Putamen (tissue), 1 donor: ENCODE data around the gene NALCN.
A peak's percentile ranks its signal among the peaks of the same experiment; 100 is the strongest.

Experiments used
- DNase-seq: peaks from one replicate; pipeline ENCODE4 v3.0.0-alpha.2; 2016; ENCODE audit warnings: low spot score

NALCN gene

GRCh38 chr13:101416181-101417042 lies at the start of gene NALCN:
TSS of gene NALCN (minus strand) at chr13:101416508. CDS start at chr13:101399126, 17,382 bp downstream.
- DNase-seq: peak; percentile 41

DNA sequence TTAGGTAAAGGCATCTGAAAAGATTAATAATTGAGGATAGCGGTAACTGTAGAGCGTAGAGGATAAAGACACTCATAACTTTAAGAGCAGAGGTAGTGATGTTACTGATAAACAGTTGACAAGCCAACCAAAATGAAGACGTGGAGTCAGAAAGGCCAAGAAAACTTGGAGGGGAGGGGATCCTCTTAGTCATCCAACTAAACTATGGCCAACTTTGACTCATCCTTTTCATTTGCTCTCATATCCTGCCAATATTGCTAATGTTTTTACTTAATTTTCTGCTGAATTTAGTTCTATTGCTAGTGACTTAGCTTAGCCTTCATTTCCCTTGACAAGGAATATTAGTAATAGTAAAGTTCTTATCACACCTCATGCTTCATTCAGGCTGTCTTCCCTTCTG lies 49.6 kb upstream of the NALCN start:
- no peak for DNase-seq

DNA sequence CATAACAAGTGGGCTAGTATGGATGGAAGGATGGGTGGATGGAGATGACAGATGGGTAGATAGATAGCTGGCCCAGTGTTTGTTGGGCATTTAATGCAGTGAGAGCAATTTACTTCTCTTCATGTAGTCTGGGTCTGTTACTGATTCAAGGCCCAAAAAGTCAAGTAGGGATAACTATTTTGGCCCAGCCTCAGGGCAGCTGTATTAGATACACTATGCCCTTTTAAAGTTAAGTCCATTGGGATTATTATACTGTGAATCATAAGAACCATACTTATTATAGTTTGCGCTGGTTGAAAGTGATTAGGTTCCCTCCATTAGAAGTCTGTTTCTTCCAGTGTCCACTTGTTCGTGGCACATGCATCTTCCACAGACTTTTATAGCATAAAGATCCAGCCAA lies 40.9 kb upstream of the NALCN start:
- no peak for DNase-seq

GRCh38 chr13:101455863-101456262 lies 39.6 kb upstream of the NALCN start:
- DNase-seq: no peak

DNA sequence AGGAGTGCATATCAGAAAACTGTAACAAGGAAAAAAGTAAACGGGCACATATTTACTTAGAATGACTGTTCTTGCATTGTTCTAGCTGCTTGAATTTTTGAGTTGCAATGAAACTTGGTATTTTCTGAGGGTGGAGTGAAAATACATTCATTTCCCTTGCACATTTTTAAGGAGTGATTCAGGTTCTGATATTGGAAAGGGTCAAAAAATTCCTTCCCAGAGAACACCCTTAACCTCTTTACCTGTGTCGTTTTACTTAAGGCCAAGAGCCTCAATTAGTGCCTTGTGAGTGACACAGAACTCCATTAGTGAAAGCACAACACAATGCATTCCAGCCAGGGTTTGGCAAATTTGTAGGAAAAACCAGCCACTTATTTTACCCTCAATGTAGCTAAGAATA lies 38.5 kb upstream of the NALCN start:
- no peak for DNase-seq

DNA sequence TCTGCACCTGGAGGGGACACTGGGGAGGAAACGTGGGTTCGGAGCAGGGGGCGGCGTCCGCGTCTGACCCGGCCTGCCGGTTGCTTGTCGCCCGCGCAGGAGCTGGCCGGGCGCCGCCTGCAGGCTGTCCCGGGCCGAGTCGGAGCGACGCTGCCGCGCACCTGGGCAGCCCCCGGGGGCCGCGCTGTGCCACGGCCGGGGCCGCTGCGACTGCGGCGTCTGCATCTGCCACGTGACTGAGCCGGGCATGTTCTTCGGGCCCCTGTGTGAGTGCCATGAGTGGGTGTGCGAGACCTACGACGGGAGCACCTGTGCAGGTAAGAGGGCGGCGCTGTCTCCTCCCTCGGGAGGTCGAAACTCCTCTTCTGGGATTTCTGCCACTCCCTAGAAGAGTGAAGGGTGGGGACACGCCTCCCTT lies 37.5 kb upstream of the NALCN start:
- DNase-seq: no peak

- DNase-seq: no peak
Observed at GRCh38 chr13:101452519-101453485, 36.5 kb upstream of the NALCN start, which contains the start of gene ITGBL1. TSS of gene ITGBL1 (plus strand) at chr13:101452675. CDS start at chr13:101452834, 159 bp downstream.

DNA sequence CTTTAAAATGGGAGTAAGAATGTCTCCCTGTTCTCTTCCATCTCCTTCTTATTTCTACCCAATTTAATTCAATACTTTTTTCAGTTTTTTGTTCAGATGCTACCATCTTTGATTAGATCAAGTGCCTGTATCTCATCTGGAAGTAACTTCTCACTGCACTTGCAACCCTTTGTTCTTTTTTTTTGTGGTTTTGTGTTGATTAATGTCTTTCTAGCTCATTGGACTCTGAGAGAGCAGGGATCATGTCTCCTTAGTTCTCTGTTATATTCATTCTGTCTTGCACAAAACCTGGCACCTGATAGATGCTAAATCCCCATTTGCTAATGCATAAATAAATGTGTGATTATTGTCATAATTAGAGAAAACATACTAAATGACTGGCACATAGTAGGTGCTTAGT lies 35.3 kb upstream of the NALCN start:
- DNase-seq: no peak

- DNase-seq: no peak
Observed at GRCh38 chr13:101450749-101451130, 34.4 kb upstream of the NALCN start.

GRCh38 chr13:101449790-101450748 lies 33.8 kb upstream of the NALCN start:
- peak; percentile 64 for DNase-seq

- no peak for DNase-seq
Observed at GRCh38 chr13:101447852-101448251, 31.5 kb upstream of the NALCN start.

DNA sequence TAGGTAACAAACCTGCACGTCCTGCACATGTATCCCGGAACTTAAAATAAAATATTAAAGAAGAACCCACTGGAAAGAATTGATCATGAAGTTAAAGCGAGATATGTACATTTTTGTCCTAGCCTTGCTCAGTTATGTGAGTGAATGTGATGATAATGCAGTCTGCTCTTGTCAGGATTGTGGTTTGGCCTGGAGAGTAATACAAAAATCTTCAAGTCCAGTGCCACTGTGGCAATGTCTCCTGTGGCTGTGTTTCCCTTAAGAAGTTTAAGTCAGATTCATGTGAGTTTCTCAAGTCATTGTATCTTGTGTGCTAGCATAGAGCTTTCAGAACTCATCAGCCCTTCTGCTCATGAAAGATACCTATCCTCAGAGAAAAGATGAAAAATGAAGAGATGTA lies 18.2 kb upstream of the NALCN start:
- no peak for DNase-seq

- no peak for DNase-seq
Observed at GRCh38 chr13:101433895-101434294, 17.6 kb upstream of the NALCN start.

DNA sequence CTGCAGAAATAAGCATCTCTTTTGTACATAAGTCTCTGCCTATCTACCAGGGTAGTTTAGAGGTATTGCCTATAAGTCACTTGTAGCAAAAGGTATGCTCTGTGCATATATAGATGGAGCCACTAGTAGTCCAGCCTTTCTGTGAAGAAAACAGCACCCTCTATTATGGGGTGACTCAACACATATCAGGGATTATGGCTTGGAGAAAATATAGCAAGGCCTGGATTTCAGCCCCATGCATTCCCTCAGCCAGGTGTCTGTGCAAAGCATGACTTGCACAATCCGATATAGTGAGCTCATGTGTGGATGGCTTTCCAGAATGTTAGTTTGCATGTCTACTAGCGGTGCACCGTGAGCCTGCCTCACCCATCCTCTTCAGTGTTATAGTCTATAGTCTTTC lies 13.4 kb upstream of the NALCN start:
- no peak for DNase-seq

DNA sequence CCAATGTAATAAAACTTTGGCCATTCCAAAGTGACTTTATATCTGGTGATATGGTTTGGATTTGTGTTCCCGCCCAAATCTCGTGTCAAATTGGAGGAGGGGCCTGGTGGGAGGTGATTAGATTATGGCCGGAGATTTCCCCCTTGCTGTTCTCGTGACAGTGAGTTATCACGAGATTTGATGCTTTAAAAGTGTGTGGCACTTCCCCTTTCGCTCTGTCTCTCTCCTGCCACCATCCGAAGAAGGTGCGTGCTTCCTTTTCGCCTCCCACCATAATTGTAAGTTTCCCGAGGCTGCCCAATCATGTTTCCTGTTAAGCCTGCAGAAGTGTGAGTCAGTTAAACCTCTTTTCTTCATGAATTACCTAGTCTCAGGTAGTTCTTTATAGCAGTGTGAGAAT lies 9.3 kb upstream of the NALCN start:
- no peak for DNase-seq

DNA sequence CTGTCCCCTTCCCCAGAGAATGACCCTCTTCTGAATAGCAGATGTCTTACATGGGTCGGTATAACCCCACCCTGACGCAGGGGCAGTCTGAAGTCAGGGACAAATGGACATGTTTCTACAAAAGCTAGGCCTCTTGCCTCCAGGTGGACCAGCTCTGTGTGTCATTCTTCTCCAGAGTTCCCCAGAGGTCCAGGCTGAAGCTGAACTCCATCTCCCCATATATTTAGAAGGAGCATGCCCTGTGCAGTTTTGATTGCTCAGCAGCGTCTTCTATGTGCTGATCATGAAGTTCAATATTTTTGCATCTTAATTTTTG lies 8.8 kb upstream of the NALCN start:
- DNase-seq: no peak

GRCh38 chr13:101424381-101425155 lies 8.3 kb upstream of the NALCN start:
- DNase-seq: peak; percentile 89

GRCh38 chr13:101423872-101424271 lies 7.6 kb upstream of the NALCN start:
- DNase-seq: peak; percentile 51

- no peak for DNase-seq
Observed at GRCh38 chr13:101417501-101417900, 1.2 kb upstream of the NALCN start.

- DNase-seq: no peak
Observed at GRCh38 chr13:101417043-101417406, 717 bp upstream of the NALCN start.
